ENCODE results near the gene CHRNA1.

DNA sequence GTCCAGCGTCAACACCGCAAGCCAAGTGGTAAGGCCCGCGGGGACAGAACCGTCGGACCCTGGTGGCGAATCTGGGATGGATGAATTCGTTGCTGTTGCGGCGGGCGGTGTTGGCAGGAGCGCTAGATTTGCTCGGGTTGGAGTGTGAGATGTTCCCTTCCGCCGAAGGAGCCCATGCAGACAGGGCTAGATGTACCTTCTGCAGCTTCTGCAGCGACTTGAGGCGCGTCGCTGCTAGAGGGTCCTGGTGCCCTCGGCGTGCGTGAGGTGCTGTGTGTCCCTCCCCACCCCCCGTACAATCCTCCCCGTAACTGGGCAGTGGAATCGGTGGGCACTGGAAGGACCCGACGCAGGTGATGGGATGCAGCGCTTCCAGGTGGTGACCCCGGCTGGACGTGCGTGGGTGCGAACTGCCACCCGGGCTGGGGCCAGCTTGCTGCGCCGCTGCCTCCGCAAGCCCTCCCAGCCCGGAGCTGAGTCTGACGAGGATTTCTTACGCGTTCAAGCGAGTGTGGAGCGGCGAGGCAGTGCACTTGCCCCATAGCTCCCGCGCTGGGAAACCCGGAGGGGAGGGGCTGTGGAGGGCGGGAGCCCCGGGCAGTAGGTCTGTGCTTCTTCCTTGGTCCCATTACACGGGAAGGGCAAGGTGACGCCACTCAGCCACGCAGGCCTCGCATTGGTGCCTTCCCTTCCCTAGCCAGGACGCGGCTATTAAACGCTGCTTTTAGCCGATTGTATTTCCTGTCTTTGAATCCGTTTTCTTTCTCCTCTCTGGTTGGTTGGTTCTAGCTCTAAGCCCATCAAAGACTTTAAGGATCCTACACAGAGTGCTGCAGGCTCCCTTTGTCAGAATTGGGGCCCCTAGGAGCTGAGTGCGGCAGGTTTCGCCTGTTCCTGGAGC is 34.2 kb downstream of the CHRNA1 start:
- TF ChIP-seq RNF219 (CRISPR knock-in tag; IDR thresholded peaks at IDR 0.05): no peak
- no peak for TF ChIP-seq ZNF586 (CRISPR knock-in tag; conservative IDR thresholded peaks at IDR 0.05)
- no peak for TF ChIP-seq HMGXB4 (CRISPR knock-in tag; IDR thresholded peaks at IDR 0.05)
- no peak for TF ChIP-seq NFE2 (IDR thresholded peaks at IDR 0.05; ENCODE audit: low read depth)
- no peak for TF ChIP-seq ZNF274 (IDR thresholded peaks at IDR 0.05; ENCODE audit: borderline replicate concordance, low read depth, low read length)
- no peak for TF ChIP-seq BRF1 (IDR thresholded peaks at IDR 0.05; ENCODE audit: borderline replicate concordance, extremely low read depth, insufficient read length)
- TF ChIP-seq ZNF24 (IDR thresholded peaks at IDR 0.05): no peak
- no peak for TF ChIP-seq TAF7 (tag; IDR thresholded peaks at IDR 0.05)
- no peak for TF ChIP-seq NBN (IDR thresholded peaks at IDR 0.05; ENCODE audit: low read depth)
- TF ChIP-seq RAD21 (CRISPR knock-in tag; conservative IDR thresholded peaks at IDR 0.05 in 1 of 2, IDR thresholded peaks at IDR 0.05 in 1 of 2): no peak
- TF ChIP-seq POLR2A (conservative IDR thresholded peaks at IDR 0.05): no peak
- TF ChIP-seq, protein P1, sequence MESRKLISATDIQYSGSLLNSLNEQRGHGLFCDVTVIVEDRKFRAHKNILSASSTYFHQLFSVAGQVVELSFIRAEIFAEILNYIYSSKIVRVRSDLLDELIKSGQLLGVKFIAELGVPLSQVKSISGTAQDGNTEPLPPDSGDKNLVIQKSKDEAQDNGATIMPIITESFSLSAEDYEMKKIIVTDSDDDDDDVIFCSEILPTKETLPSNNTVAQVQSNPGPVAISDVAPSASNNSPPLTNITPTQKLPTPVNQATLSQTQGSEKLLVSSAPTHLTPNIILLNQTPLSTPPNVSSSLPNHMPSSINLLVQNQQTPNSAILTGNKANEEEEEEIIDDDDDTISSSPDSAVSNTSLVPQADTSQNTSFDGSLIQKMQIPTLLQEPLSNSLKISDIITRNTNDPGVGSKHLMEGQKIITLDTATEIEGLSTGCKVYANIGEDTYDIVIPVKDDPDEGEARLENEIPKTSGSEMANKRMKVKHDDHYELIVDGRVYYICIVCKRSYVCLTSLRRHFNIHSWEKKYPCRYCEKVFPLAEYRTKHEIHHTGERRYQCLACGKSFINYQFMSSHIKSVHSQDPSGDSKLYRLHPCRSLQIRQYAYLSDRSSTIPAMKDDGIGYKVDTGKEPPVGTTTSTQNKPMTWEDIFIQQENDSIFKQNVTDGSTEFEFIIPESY (CRISPR knock-in tag; IDR thresholded peaks at IDR 0.05): no peak
- TF ChIP-seq, protein P2, sequence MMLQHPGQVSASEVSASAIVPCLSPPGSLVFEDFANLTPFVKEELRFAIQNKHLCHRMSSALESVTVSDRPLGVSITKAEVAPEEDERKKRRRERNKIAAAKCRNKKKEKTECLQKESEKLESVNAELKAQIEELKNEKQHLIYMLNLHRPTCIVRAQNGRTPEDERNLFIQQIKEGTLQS (IDR thresholded peaks at IDR 0.05): no peak
- TF ChIP-seq, protein P2 (CRISPR knock-in tag; conservative IDR thresholded peaks at IDR 0.05): no peak
- TF ChIP-seq MAFK (IDR thresholded peaks at IDR 0.05; ENCODE audit: low read length): no peak

Data from K562 (cell line).